Astrocyte (in vitro differentiated cells and primary cell): ENCODE results near the gene ZC3H15. TPM values are rescaled to one million over a fixed set of nuclear protein-coding genes. Genes with fewer than 3 reads are reported as not detected.

Experiments
- DNase-seq: peaks from one replicate; pipeline ENCODE4 v3.0.0-alpha.2; 2010; ENCODE audit warnings: low read depth
- FAIRE-seq: peaks from 2 replicates; lab custom pipeline; 2011; peaks lifted over from hg19 to GRCh38; lab: Jason Lieb, UNC
- H2AFZ ChIP-seq: 2 replicates; pipeline ENCODE4 v1.6.0; 2012; ENCODE audit warnings: low read depth, low read length, inconsistent platforms
- H3K27ac ChIP-seq: 2 replicates; pipeline ENCODE4 v1.5.1; 2011; ENCODE audit warnings: low read depth, low read length, inconsistent platforms
- H3K27me3 ChIP-seq: 2 replicates; pipeline ENCODE4 v1.6.0; 2011; ENCODE audit warnings: low read length, inconsistent platforms; ENCODE audit not compliant: insufficient read depth
- H3K36me3 ChIP-seq: 2 replicates; pipeline ENCODE4 v1.5.1; 2011; ENCODE audit warnings: low read length, inconsistent platforms; ENCODE audit not compliant: insufficient read depth
- H3K4me1 ChIP-seq: 2 replicates; pipeline ENCODE4 v1.5.1; 2011; ENCODE audit warnings: low read length, inconsistent platforms; ENCODE audit not compliant: insufficient read depth
- H3K4me2 ChIP-seq: 2 replicates; pipeline ENCODE4 v1.6.0; 2012; ENCODE audit warnings: low read length, inconsistent platforms
- H3K4me3 ChIP-seq: 2 replicates; pipeline ENCODE4 v1.5.1; 2011; ENCODE audit warnings: low read depth, mild to moderate bottlenecking, low read length, inconsistent platforms; ENCODE audit not compliant: insufficient read depth
- H3K79me2 ChIP-seq: 2 replicates; pipeline ENCODE4 v1.6.0; 2012; ENCODE audit warnings: mild to moderate bottlenecking, low read length, inconsistent platforms; ENCODE audit not compliant: insufficient read depth
- H3K9ac ChIP-seq: 2 replicates; pipeline ENCODE4 v1.6.0; 2012; ENCODE audit warnings: mild to moderate bottlenecking, low read length, inconsistent platforms
- H3K9me3 ChIP-seq: 2 replicates; pipeline ENCODE4 v1.5.1; 2012; ENCODE audit warnings: low read depth, mild to moderate bottlenecking, low read length, inconsistent platforms; ENCODE audit not compliant: insufficient read depth
- H4K20me1 ChIP-seq: 2 replicates; pipeline ENCODE4 v1.6.0; 2012; ENCODE audit warnings: low read length, inconsistent platforms; ENCODE audit not compliant: insufficient read depth
- H3K27ac Mint-ChIP-seq: one replicate; pipeline ENCODE4 v1.8.0; 2021; ENCODE audit warnings: mild to moderate bottlenecking, mixed read lengths; ENCODE audit not compliant: unreplicated experiment
- H3K27me3 Mint-ChIP-seq: one replicate; pipeline ENCODE4 v1.8.0; 2021; ENCODE audit warnings: low read depth, mixed read lengths; ENCODE audit not compliant: unreplicated experiment
- H3K36me3 Mint-ChIP-seq: one replicate; pipeline ENCODE4 v1.8.0; 2021; ENCODE audit warnings: low read depth, mixed read lengths; ENCODE audit not compliant: unreplicated experiment
- H3K4me1 Mint-ChIP-seq: one replicate; pipeline ENCODE4 v1.8.0; 2021; ENCODE audit warnings: low read depth, mixed read lengths; ENCODE audit not compliant: unreplicated experiment
- H3K4me3 Mint-ChIP-seq: one replicate; pipeline ENCODE4 v1.8.0; 2021; ENCODE audit warnings: mild to moderate bottlenecking, moderate library complexity, mixed read lengths; ENCODE audit not compliant: unreplicated experiment
- H3K9me3 Mint-ChIP-seq: one replicate; pipeline ENCODE4 v1.8.0; 2021; ENCODE audit warnings: mild to moderate bottlenecking, mixed read lengths; ENCODE audit not compliant: unreplicated experiment
- EZH2 ChIP-seq: IDR thresholded peaks from 2 replicates; pipeline ENCODE4 v1.6.1; 2012; ENCODE audit warnings: mild to moderate bottlenecking, low read length, inconsistent platforms; ENCODE audit not compliant: insufficient read depth
- total RNA-seq: library from RNA; stranded (reverse); gene quantifications from 2 replicates; pipeline ENCODE4 v1.2.1, GENCODE V29; 2021
- TF ChIP-seq, protein P1 (sequence below): IDR thresholded peaks from 2 replicates; pipeline ENCODE4 v1.5.1; 2011; ENCODE audit warnings: low read depth, mild to moderate bottlenecking, inconsistent platforms, low read length, moderate library complexity; ENCODE audit not compliant: insufficient read depth

Gene ZC3H15
- total RNA-seq, 1 donor from 2014 or later, result 76.4 TPM

DNA sequence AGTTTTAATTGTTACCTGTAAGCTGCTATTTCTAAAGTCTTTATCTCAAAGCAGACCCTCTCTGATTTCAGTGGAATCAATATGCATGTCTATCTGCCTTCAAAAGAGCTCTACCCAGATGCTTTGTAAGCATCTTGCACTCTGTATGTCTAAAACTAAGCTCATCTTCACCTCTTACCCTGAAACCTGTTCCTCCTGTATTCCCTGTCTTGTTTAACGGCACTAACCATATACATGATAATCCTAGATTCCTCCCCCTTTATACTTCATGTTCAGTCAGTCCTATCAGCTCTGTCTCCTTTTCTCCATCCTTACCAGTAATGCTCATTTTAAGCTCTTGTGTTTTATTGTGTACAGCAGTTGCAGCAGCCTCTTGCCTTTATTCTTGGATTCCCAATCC is 12.8 kb downstream of the ZC3H15 start:
- peaks cover 57% of the 10 kb centered on the region for H4K20me1 ChIP-seq
- no peak overlapping the region for H3K9ac ChIP-seq
- peaks cover 71% of the 10 kb centered on the region for H3K79me2 ChIP-seq
- no peaks in the 10 kb centered on the region for H3K9me3 ChIP-seq
- no peak overlapping the region for H3K4me2 ChIP-seq
- Mint-ChIP-seq H3K36me3 (peaks cover 7% of the 10 kb centered on the region), H3K27me3 (no peaks in the 10 kb centered on the region), H3K9me3 (no peaks in the 10 kb centered on the region), H3K4me3 (no peak overlapping the region), H3K27ac (no peak overlapping the region), H3K4me1 (peaks cover 2% of the 10 kb centered on the region)
- H3K27me3 ChIP-seq, result no peaks in the 10 kb centered on the region
- H3K36me3 ChIP-seq, result peaks cover 35% of the 10 kb centered on the region
- H3K27ac ChIP-seq, result no peak overlapping the region
- no peak overlapping the region for H2AFZ ChIP-seq
- DNase-seq, result no peak
- FAIRE-seq, result no peak
- TF ChIP-seq EZH2, result no peak
- TF ChIP-seq, protein P1, sequence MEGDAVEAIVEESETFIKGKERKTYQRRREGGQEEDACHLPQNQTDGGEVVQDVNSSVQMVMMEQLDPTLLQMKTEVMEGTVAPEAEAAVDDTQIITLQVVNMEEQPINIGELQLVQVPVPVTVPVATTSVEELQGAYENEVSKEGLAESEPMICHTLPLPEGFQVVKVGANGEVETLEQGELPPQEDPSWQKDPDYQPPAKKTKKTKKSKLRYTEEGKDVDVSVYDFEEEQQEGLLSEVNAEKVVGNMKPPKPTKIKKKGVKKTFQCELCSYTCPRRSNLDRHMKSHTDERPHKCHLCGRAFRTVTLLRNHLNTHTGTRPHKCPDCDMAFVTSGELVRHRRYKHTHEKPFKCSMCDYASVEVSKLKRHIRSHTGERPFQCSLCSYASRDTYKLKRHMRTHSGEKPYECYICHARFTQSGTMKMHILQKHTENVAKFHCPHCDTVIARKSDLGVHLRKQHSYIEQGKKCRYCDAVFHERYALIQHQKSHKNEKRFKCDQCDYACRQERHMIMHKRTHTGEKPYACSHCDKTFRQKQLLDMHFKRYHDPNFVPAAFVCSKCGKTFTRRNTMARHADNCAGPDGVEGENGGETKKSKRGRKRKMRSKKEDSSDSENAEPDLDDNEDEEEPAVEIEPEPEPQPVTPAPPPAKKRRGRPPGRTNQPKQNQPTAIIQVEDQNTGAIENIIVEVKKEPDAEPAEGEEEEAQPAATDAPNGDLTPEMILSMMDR, result no peak
- H3K4me3 ChIP-seq, result no peak overlapping the region
- H3K4me1 ChIP-seq, result peaks cover 5% of the 10 kb centered on the region

DNA sequence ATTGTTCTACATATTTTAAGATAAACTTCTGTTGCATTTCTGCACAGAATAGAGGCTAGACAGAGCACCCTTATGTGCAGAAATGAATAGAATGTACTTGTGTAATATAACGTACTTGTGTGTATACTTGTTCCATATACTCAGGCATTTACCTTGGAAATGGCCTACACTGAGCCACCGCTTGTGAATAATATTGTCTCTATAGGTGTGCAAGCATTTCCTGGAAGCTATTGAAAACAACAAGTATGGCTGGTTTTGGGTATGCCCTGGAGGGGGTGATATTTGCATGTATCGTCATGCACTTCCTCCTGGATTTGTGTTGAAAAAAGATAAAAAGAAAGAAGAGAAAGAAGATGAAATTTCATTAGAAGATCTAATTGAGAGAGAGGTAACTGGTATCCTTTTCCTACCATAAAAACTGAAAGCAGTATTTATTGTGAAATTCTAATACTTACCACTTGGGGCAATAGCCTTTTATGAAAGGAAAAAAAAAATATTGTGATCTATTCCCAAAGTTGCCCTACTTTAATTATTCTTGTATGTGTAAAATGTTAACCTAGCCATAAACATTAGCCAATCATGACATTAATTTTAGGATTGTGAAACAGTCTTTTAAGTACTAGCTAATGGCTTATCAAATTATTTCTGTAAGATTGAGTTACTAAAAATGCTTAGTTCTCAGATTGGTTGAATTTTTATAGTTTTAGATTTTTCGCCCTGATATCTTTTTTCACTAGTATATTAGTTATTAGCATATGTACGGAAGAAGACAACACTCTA is 18.0 kb downstream of the ZC3H15 start:
- no peaks in the 10 kb centered on the region for H3K4me1 ChIP-seq
- Mint-ChIP-seq H3K4me1 (no peaks in the 10 kb centered on the region), H3K27me3 (no peaks in the 10 kb centered on the region), H3K4me3 (no peak overlapping the region), H3K27ac (no peak overlapping the region), H3K9me3 (no peaks in the 10 kb centered on the region), H3K36me3 (peaks cover 10% of the 10 kb centered on the region)
- TF ChIP-seq, protein P1, result peak; percentile 35
- TF ChIP-seq EZH2, result no peak
- H3K27ac ChIP-seq, result no peak overlapping the region
- no peak overlapping the region for H3K4me2 ChIP-seq
- peaks cover 28% of the 10 kb centered on the region for H3K79me2 ChIP-seq
- H3K4me3 ChIP-seq, result no peak overlapping the region
- DNase-seq (peak; percentile 12), FAIRE-seq (no peak)
- peaks cover 23% of the 10 kb centered on the region for H4K20me1 ChIP-seq
- no peak overlapping the region for H3K9ac ChIP-seq
- peaks cover 51% of the 10 kb centered on the region for H3K36me3 ChIP-seq
- no peaks in the 10 kb centered on the region for H3K9me3 ChIP-seq
- no peak overlapping the region for H2AFZ ChIP-seq
- no peaks in the 10 kb centered on the region for H3K27me3 ChIP-seq

DNA sequence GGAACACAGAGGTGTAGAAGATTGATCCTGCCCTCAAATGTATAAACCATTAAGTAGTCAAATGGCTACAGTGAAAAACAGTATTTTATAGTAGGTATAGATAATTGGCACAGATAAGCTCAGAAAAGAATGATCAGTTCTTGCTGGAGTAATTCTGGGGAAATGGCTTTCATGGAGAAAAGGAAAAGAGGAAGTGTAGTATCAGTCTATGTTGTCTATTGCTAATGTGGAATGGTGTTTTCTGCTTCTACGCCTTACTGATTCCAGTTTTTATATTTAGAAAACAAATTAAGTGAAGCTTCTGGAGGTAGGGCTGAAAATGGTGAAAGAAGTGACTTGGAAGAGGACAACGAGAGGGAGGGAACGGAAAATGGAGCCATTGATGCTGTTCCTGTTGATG is 22.2 kb downstream of the ZC3H15 start:
- H3K4me3 ChIP-seq, result no peak overlapping the region
- peaks cover 16% of the 10 kb centered on the region for H3K79me2 ChIP-seq
- no peak for DNase-seq
- no peak overlapping the region for H3K4me2 ChIP-seq
- no peaks in the 10 kb centered on the region for H3K27me3 Mint-ChIP-seq
- no peak for TF ChIP-seq EZH2
- TF ChIP-seq, protein P1, result no peak
- H3K4me1 ChIP-seq, result no peaks in the 10 kb centered on the region
- peaks cover 4% of the 10 kb centered on the region for H4K20me1 ChIP-seq
- H2AFZ ChIP-seq, result no peak overlapping the region
- no peaks in the 10 kb centered on the region for H3K4me1 Mint-ChIP-seq
- no peak overlapping the region for H3K4me3 Mint-ChIP-seq
- H3K27me3 ChIP-seq, result no peaks in the 10 kb centered on the region
- H3K9me3 ChIP-seq, result no peaks in the 10 kb centered on the region
- H3K36me3 Mint-ChIP-seq, result peaks cover 5% of the 10 kb centered on the region
- FAIRE-seq, result no peak
- no peak overlapping the region for H3K27ac Mint-ChIP-seq
- H3K27ac ChIP-seq, result no peak overlapping the region
- H3K9ac ChIP-seq, result no peak overlapping the region
- H3K36me3 ChIP-seq, result peaks cover 52% of the 10 kb centered on the region
- H3K9me3 Mint-ChIP-seq, result no peaks in the 10 kb centered on the region
